ENCODE data around the gene ZNF423.

DNA sequence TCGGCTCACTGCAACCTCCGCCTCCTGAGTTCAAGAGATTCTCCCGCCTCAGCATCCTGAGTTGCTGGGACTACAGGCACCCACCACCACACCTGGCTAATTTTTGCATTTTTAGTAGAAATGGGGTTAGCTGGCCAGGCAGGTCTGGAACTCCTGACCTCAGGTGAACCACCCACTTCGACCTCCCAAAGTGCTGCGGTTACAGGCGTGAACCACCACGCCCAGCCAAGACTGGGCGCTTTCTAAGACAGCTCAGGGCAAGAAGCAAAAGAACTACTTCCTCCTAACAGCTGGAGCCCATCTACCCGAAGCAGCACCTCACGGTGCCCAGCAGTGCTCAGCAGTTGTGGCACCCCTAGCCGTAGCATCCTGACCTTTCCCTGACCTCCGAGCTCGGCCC lies 109.4 kb downstream of the ZNF423 start:
- TF ChIP-seq, protein P1, sequence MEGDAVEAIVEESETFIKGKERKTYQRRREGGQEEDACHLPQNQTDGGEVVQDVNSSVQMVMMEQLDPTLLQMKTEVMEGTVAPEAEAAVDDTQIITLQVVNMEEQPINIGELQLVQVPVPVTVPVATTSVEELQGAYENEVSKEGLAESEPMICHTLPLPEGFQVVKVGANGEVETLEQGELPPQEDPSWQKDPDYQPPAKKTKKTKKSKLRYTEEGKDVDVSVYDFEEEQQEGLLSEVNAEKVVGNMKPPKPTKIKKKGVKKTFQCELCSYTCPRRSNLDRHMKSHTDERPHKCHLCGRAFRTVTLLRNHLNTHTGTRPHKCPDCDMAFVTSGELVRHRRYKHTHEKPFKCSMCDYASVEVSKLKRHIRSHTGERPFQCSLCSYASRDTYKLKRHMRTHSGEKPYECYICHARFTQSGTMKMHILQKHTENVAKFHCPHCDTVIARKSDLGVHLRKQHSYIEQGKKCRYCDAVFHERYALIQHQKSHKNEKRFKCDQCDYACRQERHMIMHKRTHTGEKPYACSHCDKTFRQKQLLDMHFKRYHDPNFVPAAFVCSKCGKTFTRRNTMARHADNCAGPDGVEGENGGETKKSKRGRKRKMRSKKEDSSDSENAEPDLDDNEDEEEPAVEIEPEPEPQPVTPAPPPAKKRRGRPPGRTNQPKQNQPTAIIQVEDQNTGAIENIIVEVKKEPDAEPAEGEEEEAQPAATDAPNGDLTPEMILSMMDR (IDR thresholded peaks at IDR 0.05): no peak
- TF ChIP-seq POLR2A (IDR thresholded peaks at IDR 0.05): no peak
